NCI-H446 treated with DMSO at 0.1 percent for 48 hours (cell line): ENCODE data around the gene C16orf87.

Experiments used
- DNase-seq: peaks from one replicate; lab custom pipeline; 2025; lab: John Stamatoyannopoulos, UW

The C16orf87 gene

GRCh38 chr16:46843898-46844642 is 13.1 kb upstream of the C16orf87 start:
- DNase-seq, result no peak

- DNase-seq, result no peak
Observed at GRCh38 chr16:46842192-46842895, 11.4 kb upstream of the C16orf87 start.

DNA sequence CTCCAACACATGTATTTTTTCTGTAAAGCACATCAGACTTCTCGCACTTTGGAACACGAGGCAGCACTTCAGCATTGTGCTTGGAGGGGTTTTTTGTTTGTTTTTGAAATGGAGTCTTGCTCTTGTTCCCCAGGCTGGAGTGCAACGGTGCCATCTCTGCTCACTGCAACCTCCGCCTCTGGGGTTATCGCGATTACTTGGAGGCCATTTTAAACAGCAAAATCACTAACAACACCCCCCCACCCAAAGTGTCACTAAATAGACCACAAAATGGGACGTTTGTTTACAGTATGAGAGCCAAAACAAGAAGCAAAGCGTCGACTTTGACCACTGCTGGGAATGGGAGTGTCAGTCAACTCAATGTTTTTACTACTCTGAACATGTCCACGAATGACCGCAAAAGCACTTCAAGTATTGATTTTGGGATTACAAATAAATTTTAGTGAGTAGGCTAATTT is 9.0 kb upstream of the C16orf87 start:
- no peak for DNase-seq

- no peak for DNase-seq
Observed at GRCh38 chr16:46836534-46837530, 5.9 kb upstream of the C16orf87 start.

GRCh38 chr16:46833460-46833800 is 2.5 kb upstream of the C16orf87 start:
- no peak for DNase-seq

GRCh38 chr16:46832757-46833459 is 1.9 kb upstream of the C16orf87 start:
- no peak for DNase-seq

- no peak for DNase-seq
Observed at GRCh38 chr16:46830417-46830901, 521 bp downstream of the C16orf87 start.

DNA sequence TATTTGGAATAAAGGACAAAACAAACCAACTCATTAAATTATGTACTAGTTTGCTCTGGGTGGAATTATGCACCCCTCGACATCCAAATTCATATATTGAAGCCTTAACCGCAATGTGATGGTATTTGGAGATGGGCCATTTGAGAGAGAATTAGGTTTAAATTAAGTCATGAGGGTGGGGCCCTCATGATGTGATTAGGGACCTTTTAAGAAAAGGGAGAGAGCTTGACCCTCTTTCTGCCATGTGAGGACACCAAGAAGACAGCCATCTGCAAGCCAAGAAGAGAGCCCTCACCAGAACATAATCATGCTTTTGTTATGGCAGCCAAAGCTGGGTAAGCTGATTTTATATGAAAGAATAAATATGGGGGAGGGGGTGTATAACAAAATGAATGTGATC is 2.0 kb downstream of the C16orf87 start:
- no peak for DNase-seq

DNA sequence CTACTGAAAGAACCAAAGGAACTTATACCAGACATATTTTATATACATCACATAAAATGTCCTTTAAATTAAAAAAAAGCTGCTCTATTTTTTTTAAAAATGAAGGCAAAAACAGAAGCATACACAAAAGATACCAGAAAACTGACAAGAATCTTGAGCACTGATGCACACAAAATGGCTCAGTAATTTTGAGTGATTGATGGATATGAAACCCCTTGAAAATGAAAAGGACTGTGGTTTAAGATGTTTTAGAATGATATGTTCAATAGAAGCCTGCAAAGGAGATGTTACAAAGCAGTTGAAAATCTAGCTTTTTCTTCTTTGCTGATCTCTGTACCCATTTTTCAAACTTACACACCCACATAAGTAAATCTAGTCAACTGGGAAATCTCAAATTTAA is 2.7 kb downstream of the C16orf87 start:
- no peak for DNase-seq

- DNase-seq, result no peak
Observed at GRCh38 chr16:46826631-46827030, 4.3 kb downstream of the C16orf87 start.

- DNase-seq, result no peak
Observed at GRCh38 chr16:46822270-46822669, 8.7 kb downstream of the C16orf87 start.

DNA sequence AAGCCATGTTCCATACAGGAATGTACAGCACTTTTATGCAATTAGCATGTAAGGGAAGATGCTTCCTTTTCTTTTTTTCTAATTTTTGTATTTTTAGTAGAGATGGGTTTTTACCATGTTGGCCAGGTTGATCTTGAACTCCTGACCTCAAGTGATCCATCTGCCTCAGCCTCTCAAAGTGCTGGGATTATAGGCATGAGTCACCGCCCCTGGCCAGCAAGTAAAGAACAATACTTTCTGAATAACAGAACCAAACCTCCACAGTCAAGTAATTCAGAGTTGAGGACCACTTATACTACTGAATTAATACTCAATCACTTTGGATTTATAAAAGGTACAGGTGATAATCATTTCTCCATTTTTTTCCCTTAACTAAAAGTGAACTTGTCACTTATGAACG is 13.0 kb downstream of the C16orf87 start:
- no peak for DNase-seq

DNA sequence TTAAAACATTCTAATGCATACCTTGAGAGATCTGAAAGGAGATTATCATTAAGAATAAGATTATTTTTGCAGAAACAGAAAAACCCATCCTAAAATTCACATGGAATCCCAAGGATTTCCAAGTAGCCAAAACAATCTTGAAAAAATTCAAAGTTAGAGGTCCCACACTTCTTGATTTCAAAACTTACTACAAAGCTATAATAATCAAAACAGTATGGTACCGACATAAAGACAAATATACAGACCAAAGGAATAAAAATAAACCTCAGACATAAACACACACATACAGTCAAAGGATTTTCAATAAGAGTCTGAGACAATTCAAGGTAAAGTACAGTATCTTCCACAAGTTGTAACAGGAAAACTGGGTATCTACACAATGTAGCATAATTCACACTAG is 16.2 kb downstream of the C16orf87 start:
- DNase-seq, result no peak

DNA sequence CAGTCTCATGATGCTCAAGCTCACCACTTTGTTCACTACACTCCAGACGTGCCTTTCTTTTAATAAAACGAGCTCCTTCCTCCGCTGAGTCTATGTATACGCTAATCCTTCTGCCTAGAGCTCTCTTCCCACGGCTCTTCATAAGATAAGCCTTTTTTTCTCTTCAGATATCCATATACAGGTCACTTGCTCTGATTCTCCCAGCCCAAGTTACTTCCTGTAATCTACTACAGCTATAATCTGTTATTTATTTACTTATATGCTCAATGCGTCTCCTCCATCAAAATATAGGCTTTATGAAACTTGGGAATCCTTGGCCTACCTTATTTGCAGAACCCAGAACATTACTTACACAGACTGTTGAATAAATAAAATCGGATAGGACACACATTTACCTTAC is 17.4 kb downstream of the C16orf87 start:
- no peak for DNase-seq

DNA sequence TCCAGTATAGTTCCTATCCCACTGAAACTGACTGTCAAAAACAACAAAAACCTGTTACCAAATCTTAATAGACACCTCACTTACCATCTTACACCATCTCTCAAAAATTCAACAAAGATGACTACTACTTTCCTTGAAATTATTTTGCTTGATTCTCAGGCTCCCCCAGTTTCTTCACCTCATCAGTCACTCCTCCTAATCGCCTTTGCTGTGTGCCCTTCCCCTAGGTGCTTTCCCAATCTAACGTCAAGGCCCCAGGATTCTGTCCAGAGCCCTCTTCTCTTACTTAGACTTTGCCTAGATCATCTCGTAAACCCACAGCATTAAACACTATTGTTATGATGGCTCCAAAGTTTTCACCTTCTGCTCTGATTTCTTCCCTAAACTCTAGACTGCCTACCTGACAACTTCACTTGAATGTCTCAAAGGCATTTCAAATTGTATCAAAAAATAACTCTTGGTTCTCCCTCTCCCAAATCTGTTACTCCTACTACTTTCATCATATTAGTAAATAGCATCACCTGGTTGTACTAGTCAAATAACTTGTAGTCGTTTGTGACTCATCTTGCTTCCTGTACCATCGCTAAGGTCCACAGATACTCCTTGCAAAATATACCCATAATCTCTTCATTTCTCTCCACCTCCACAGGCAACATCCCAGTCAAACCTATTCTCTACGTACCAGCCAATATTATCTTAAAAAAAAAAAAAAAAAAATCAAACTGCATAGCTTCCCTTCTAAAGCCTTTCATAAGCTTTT is 18.0 kb downstream of the C16orf87 start:
- DNase-seq, result no peak

- no peak for DNase-seq
Observed at GRCh38 chr16:46811682-46812081, 19.3 kb downstream of the C16orf87 start.

DNA sequence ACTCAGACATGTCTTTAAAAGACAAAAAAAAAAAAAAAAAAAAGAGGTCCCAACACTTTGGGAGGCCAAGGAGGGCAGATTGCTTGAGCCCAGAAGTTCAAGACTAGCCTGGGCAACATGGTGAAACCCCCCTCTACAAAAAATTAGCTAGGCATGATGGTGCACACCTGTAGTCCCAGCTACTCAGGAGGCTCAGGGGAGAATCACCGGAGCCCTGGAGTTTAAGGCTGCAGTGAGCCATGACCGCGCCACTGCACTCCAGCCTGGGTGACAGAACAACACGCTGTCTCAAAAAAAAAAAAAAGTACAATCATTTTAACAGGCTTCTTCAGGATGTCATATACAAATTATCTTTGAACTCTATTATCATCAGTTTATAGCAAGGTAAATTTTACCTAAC is 22.0 kb downstream of the C16orf87 start:
- DNase-seq, result no peak

DNA sequence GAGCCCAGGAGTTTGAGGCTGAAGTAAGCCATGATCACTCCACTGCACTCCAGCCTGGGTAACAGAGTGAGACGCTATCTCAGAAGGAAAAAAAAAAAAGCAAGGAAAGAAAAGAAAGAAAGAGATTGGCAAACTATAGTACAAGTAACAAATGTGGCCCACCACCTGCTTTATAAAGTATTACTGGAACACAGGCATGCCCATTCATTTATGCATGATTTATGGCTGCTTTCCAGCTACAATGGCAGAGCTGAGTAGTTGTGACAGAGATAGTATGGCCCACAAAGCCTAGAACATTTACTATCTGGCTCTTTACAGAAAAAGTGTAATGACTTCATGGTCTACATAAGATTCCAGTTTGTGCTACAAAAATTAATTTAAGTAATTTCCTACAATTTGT is 23.6 kb downstream of the C16orf87 start:
- no peak for DNase-seq

DNA sequence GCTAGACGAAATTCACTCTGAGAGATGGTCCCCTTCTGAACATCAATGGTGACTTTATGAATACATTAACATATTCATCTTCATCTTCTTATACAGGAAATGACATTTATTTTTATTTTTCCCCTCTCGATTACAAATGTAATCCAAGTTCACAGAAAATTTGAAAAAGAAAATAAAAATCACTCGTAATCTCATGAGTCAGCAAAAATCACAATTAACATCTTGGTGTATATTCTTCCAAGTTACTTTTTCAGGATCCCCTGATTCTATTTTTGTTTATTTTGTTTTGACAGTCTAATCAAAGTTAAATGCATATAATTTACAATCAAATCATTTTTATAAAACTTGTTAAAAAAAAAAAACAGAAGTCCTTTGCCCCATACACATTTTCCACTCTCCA is 27.6 kb downstream of the C16orf87 start:
- no peak for DNase-seq

DNA sequence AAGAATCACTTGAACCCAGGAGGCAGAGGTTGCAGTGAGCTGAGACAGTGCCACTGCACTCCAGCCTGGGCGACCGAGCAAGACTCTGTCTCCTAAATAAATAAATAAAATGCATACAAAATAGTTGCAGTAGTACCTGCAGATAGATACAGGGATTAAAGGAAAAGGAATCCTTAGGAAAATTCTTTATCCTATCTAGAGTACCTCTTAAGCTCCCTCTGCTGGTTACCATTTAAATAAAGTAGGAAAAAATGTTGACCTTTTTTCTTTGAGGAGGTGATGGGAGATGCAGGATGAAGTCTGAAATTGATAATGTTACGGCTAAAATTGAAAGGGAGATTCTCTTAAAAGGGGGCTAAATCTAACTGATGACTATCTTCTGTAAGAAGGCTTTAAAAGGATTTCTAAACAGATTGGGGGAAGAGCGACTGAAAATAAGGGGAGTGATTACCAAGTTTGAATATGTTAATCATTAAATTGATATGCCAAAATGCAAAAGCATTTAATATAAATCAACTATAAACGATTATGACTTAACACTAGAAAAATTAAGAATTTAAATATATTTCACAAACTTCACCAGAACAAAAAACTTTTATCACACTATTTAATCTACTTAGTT is 29.4 kb downstream of the C16orf87 start:
- DNase-seq, result no peak

DNA sequence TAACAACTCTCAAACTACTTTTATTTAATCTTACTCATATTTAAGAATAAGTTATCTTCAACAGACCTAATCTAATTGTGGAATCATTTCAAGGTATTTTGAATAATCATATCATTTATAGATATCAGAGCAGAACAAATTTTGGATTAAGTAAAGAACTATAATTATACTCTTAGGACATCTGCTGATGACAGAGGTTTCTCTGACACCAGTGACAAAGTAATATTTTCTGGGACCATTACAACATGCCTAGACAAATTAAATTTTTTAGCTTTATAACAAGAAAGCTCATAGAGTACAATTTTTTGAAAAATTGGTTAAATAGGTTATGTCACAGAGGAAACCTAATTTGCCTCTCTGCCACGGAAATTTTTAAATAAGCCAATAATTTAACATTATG is 30.5 kb downstream of the C16orf87 start:
- DNase-seq, result no peak
